Calu3 (cell line): Measurements from ENCODE around the gene SORCS1. TPM values are rescaled to one million over a fixed set of nuclear protein-coding genes. Genes with fewer than 3 reads are reported as not detected.

ENCODE experiments used
- BruUV-seq: library from RNA; stranded (reverse); fragments of 400-500 nt; replicated peaks from 2 replicates; lab custom pipeline; 2021; lab: Mats Ljungman, UMichigan
- CTCF ChIA-PET: fragments of 300-600 bp; sonication (Branson Sonifier 250); formaldehyde crosslinking; loops from one replicate; lab custom pipeline; 2022; ENCODE audit warnings: antibody characterized with exemption; lab: Charles Lee
- DNase-seq: peaks from one replicate; pipeline ENCODE4 v3.0.0; 2022
- H3K27ac Mint-ChIP-seq: one replicate; pipeline ENCODE4 v1.8.0; 2022; ENCODE audit warnings: mixed read lengths; ENCODE audit not compliant: unreplicated experiment
- H3K27me3 Mint-ChIP-seq: one replicate; pipeline ENCODE4 v1.8.0; 2022; ENCODE audit warnings: mixed read lengths; ENCODE audit not compliant: unreplicated experiment
- H3K36me3 Mint-ChIP-seq: one replicate; pipeline ENCODE4 v1.8.0; 2022; ENCODE audit warnings: mild to moderate bottlenecking, moderate library complexity, mixed read lengths; ENCODE audit not compliant: insufficient read depth, unreplicated experiment
- H3K4me1 Mint-ChIP-seq: one replicate; pipeline ENCODE4 v1.8.0; 2022; ENCODE audit warnings: mild to moderate bottlenecking, low read depth, mixed read lengths; ENCODE audit not compliant: unreplicated experiment
- H3K4me3 Mint-ChIP-seq: one replicate; pipeline ENCODE4 v1.8.0; 2022; ENCODE audit warnings: mild to moderate bottlenecking, low read depth, moderate library complexity, mixed read lengths; ENCODE audit not compliant: unreplicated experiment
- H3K9me3 Mint-ChIP-seq: one replicate; pipeline ENCODE4 v1.8.0; 2022; ENCODE audit warnings: low read depth, mixed read lengths; ENCODE audit not compliant: unreplicated experiment
- CTCF ChIP-seq: fragments of 200-600 bp; IDR thresholded peaks from one replicate; pipeline ENCODE4 v1.8.0; 2022; ENCODE audit warnings: antibody characterized with exemption; ENCODE audit not compliant: unreplicated experiment
- intact Hi-C: fragments of 100-400 bp; cut with micrococcal nuclease; formaldehyde crosslinking; loops from one replicate; pipeline ENCODE4 v1.10.0; 2022; ENCODE audit not compliant: unreplicated experiment
- total RNA-seq: library from RNA; stranded (reverse); gene quantifications from 2 replicates; pipeline ENCODE4 v1.2.3, GENCODE V29; 2022

SORCS1 gene
- total RNA-seq, 1 experiment from 2014 or later: not detected

- no peak for TF ChIP-seq CTCF
- no peaks in the 10 kb centered on the region for H3K36me3 Mint-ChIP-seq
- H3K27me3 Mint-ChIP-seq: no peaks in the 10 kb centered on the region
- DNase-seq: no peak
- peaks cover 5% of the 10 kb centered on the region for H3K9me3 Mint-ChIP-seq
- intact Hi-C loops: no loop called here
- H3K4me3 Mint-ChIP-seq: no peak overlapping the region
- no TSS peak for BruUV-seq
- H3K4me1 Mint-ChIP-seq: no peaks in the 10 kb centered on the region
- CTCF ChIA-PET: no interaction called here
- H3K27ac Mint-ChIP-seq: no peak overlapping the region
These were observed 190.8 kb downstream of the SORCS1 start for GRCh38 chr10:106973716-106974115.

- intact Hi-C loops: no loop called here
- Mint-ChIP-seq H3K27me3 (no peaks in the 10 kb centered on the region), H3K4me1 (no peaks in the 10 kb centered on the region), H3K27ac (no peak overlapping the region), H3K4me3 (no peak overlapping the region), H3K36me3 (no peaks in the 10 kb centered on the region), H3K9me3 (peaks cover 5% of the 10 kb centered on the region)
- no TSS peak for BruUV-seq
- DNase-seq: no peak
- no peak for TF ChIP-seq CTCF
- CTCF ChIA-PET: no interaction called here
These were observed 191.2 kb downstream of the SORCS1 start for GRCh38 chr10:106973288-106973687.

- Mint-ChIP-seq H3K36me3 (no peaks in the 10 kb centered on the region), H3K27ac (no peak overlapping the region), H3K4me3 (no peak overlapping the region), H3K4me1 (no peaks in the 10 kb centered on the region), H3K9me3 (peaks cover 5% of the 10 kb centered on the region), H3K27me3 (no peaks in the 10 kb centered on the region)
- no peak for TF ChIP-seq CTCF
- no peak for DNase-seq
- CTCF ChIA-PET: no interaction called here
- intact Hi-C loops: no loop called here
- no TSS peak for BruUV-seq
These were observed 192.1 kb downstream of the SORCS1 start for GRCh38 chr10:106972381-106972780.

GRCh38 chr10:106971411-106971831 is 193.1 kb downstream of the SORCS1 start:
- BruUV-seq: no TSS peak
- H3K27me3 Mint-ChIP-seq: no peaks in the 10 kb centered on the region
- no peak overlapping the region for H3K27ac Mint-ChIP-seq
- no peak for DNase-seq
- H3K36me3 Mint-ChIP-seq: no peaks in the 10 kb centered on the region
- intact Hi-C loops: no loop called here
- CTCF ChIA-PET: no interaction called here
- H3K4me1 Mint-ChIP-seq: no peaks in the 10 kb centered on the region
- peaks cover 3% of the 10 kb centered on the region for H3K9me3 Mint-ChIP-seq
- no peak for TF ChIP-seq CTCF
- H3K4me3 Mint-ChIP-seq: no peak overlapping the region

GRCh38 chr10:106967452-106967851 is 197.1 kb downstream of the SORCS1 start:
- no peak overlapping the region for H3K4me3 Mint-ChIP-seq
- intact Hi-C loops: no loop called here
- no peak overlapping the region for H3K27ac Mint-ChIP-seq
- no TSS peak for BruUV-seq
- CTCF ChIA-PET: no interaction called here
- H3K9me3 Mint-ChIP-seq: peaks cover 6% of the 10 kb centered on the region
- TF ChIP-seq CTCF: no peak
- DNase-seq: no peak
- no peaks in the 10 kb centered on the region for H3K27me3 Mint-ChIP-seq
- no peaks in the 10 kb centered on the region for H3K4me1 Mint-ChIP-seq
- no peaks in the 10 kb centered on the region for H3K36me3 Mint-ChIP-seq
